ENCODE results near the gene LIPK.

GRCh38 chr10:88676283-88677060, 29.6 kb upstream of the LIPK start:
- TF ChIP-seq, protein P1, sequence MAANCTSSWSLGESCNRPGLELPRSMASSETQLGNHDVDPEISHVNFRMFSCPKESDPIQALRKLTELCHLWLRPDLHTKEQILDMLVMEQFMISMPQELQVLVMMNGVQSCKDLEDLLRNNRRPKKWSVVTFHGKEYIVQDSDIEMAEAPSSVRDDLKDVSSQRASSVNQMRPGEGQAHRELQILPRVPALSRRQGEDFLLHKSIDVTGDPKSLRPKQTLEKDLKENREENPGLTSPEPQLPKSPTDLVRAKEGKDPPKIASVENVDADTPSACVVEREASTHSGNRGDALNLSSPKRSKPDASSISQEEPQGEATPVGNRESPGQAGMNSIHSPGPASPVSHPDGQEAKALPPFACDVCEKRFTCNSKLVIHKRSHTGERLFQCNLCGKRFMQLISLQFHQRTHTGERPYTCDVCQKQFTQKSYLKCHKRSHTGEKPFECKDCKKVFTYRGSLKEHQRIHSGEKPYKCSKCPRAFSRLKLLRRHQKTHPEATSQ (CRISPR knock-in tag; IDR thresholded peaks at IDR 0.05; ENCODE audit: borderline replicate concordance): no peak
- no peak for TF ChIP-seq ZNF354B (CRISPR knock-in tag; IDR thresholded peaks at IDR 0.05)
- no peak for TF ChIP-seq ZMAT3 (CRISPR knock-in tag; conservative IDR thresholded peaks at IDR 0.05)
- TF ChIP-seq HNRNPK (IDR thresholded peaks at IDR 0.05; ENCODE audit: low read depth, low read length, poor library complexity, severe bottlenecking): no peak
- no peak for TF ChIP-seq NPAS2 (CRISPR knock-in tag; IDR thresholded peaks at IDR 0.05; ENCODE audit: borderline replicate concordance)
- no peak for TF ChIP-seq FLYWCH1 (CRISPR knock-in tag; IDR thresholded peaks at IDR 0.05)
- no peak for TF ChIP-seq ONECUT2 (CRISPR knock-in tag; IDR thresholded peaks at IDR 0.05)

All from HepG2 (cell line).